NCI-H2171 (cell line): Measurements from ENCODE around the gene GNPTG.

Source experiments
- DNase-seq: peaks from one replicate; lab custom pipeline; 2025; lab: John Stamatoyannopoulos, UW

The GNPTG gene

DNA sequence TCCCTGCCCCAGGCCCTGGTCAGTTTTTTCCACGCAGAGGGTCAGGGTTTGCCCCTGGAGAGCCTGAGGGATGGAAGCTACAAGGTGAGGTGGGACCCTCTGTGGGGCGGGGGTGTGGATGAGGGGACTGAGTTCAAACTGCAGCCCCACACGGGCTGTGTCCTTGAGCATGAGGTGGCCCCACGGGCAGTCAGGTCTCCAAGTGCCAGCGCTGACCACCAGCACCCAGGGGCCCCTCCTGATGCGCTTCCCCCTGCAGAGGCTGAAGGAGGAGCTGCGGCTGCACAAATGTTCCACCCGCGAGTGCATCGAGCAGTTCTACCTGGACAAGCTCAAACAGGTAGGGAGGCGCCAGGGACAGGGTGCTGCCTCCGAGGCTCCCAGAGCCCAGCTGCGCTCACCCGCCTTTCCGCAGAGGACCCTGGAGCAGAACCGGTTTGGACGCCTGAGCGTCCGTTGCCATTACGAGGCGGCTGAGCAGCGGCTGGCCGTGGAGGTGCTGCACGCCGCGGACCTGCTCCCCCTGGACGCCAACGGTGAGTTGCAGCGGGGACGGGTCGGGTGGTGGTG lies 4.4 kb upstream of the GNPTG start:
- no peak for DNase-seq

DNA sequence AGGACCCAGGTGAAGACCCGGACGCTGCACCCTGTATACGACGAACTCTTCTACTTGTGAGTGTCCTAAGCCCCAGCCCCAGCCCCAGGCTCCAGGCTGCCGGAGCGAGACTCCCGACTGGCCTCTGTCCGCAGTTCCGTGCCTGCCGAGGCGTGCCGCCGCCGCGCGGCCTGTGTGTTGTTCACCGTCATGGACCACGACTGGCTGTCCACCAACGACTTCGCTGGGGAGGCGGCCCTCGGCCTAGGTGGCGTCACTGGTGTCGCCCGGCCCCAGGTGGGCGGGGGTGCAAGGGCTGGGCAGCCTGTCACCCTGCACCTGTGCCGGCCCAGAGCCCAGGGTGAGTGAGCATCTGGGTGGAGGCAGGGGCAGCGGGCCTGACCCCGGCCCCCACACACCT lies 3.8 kb upstream of the GNPTG start:
- DNase-seq: no peak

DNA sequence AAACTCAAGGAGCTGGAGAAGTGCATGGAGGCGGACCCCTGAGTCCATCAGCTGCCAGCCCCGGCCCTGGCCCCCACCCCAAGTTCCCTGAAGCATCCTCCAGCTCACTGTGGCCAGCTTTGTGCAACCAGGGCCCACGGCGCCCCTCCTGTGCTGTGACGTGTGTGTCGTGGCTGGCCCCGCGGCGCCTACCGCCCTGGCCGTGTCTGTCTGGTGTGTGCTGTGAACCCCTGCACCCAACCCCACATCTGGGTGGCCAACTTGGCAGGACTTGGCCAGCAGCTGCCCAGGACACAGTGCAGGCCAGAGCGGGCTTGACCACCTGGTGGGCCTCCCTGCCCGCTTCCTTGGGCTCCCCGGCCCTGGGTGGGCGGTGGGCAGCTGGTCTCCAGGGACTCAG lies 3.3 kb upstream of the GNPTG start:
- no peak for DNase-seq

DNA sequence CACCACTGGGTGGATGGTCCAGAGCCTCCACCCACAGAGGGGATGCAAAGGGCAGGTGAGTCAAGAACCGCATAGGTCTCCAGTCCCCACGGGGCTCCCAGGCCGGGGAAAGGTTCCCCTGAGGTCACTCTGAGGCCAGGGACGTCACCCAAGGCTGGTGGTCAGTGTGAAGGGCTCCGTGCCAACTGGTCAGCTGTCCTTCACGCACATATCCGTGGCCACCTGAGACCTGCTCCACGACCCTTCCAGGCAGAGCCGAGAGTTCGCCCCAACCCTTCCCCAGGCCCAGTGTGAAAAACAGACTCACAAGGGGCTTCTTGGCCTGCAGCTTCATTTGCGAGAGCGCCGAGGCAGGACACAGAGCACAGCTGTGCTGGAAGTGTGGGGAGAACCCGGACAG lies 2.8 kb upstream of the GNPTG start:
- no peak for DNase-seq

DNA sequence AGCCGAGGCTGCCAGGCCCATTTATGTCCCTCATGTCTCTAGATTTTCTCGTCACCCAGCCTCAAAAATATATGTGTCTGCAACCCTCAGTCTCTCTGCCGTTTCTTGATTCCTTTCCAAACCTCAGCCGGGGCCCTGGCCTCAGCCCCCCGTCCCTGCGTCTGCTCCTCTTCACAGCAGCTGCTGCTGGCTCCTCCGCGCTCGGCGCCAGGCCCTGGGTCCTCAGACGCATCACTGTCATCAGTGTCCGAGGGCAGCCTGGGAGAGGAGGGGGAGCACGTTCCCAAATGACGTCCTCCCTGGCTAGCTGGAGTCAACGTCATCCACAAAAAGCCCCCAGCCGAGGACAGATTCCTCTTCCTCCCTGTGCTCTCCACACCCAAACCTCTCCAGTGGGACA lies 2.4 kb upstream of the GNPTG start:
- no peak for DNase-seq

DNA sequence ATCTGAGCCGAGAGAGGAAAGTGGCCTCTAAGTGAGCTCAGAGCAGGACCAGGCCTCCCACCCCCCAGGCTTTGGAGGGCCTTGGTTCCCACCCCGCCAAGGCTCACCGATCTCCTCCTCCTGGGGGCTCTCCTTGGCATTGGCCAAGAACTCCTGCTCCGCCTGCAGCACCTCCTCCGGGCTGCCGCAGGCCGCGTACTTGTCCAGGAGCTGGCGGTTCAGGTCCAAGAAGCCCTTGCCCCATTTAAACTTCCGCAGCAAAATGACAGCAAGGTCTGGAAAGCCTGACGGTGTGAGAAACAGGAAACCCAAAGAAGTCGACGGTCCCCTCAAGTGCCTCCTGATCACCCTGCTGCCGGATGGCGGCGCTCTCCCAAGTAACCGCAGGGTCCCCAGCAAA lies 1.8 kb upstream of the GNPTG start:
- no peak for DNase-seq

DNA sequence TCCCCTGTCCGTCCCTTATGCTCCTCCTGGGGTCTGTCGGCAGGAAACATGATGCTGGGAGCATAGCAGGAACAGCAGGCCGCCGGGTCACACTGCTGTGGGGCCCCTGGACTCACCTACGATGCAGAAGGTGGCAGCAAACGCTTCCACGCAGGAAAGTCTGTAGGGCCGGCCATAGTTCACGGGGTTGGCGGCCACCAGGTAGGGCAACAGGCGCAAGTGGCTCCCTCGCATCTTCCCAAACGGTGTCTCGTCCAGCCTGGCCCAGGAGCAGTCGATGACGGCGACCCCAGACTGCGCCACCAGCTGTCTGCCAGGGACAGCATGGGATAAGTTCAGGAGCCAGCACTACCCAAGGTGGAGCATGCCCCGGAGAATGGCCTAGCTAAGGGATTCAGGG lies 1.0 kb upstream of the GNPTG start:
- DNase-seq: no peak

DNA sequence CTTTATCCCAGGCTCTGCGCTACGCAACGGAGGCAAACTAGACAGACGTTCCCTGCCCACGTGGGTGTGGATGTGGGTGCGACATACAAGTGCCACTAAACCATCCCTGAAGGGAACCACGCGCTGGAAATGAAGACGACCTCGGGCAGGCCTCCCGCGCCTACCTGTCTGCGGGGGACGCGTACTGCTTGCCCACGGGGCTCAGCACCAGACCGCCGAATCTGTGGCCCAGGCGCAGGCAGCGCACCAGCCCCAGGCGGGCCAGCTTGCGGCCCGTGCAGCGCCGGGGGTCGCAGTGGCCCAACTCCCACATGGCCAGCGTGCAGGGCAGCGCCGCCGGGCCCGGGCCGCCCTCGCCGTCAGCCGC lies 533 bp upstream of the GNPTG start:
- no peak for DNase-seq

DNA sequence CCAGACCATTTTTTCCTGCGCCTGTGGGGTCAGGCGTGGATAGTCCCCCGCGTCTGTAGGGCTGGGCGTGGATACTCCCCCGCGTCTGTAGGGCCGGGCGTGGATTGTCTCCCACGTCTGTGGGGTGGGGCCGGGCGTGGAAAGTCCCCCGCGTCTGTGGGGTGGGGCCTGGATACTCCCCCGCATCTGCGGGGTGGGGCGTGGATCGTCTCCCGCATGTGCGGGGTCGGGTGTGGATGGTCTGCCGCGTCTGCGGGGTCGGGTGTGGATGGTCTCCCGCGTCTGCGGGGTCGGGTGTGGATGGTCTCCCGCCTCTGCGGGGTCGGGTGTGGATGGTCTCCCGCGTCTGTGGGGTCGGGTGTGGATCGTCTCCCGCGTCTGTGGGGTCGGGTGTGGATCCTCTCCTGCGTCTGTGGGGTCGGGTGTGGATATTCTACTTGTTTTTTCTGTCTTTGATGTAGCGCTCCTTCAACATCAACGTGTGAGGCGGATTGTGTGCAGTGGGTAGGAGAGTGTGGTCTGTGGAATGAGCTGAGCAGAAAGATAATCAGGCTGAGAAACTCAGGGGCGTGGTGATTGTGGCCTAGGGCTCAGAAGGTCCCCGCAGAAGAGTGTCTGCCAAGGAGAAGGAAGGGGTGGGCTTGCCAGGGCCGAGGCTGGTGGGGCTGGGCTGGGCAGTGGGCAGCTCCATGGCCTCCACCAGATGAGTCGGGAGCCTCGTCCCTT lies 3.2 kb downstream of the GNPTG start:
- DNase-seq: no peak

DNA sequence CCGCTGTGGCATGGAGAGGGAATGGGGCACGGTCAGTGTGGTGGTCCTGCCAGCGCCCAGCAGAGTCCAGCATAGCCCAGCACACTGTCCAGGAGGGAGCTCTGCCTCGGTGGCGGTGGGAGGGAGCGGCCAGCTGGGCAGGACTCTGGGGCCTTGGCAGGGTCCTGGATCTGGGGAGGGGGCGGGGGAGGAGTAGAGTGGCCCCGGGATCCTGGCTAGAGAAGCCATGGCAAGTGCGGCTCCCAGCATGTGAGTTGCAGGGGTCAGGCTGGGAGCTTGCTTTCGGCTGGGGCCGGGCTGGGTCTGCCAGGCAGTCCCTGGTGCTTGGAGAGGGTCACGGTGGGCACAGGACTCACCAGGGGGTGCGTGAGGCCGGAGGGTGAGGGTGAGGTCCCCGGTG lies 3.9 kb downstream of the GNPTG start:
- DNase-seq: no peak

DNA sequence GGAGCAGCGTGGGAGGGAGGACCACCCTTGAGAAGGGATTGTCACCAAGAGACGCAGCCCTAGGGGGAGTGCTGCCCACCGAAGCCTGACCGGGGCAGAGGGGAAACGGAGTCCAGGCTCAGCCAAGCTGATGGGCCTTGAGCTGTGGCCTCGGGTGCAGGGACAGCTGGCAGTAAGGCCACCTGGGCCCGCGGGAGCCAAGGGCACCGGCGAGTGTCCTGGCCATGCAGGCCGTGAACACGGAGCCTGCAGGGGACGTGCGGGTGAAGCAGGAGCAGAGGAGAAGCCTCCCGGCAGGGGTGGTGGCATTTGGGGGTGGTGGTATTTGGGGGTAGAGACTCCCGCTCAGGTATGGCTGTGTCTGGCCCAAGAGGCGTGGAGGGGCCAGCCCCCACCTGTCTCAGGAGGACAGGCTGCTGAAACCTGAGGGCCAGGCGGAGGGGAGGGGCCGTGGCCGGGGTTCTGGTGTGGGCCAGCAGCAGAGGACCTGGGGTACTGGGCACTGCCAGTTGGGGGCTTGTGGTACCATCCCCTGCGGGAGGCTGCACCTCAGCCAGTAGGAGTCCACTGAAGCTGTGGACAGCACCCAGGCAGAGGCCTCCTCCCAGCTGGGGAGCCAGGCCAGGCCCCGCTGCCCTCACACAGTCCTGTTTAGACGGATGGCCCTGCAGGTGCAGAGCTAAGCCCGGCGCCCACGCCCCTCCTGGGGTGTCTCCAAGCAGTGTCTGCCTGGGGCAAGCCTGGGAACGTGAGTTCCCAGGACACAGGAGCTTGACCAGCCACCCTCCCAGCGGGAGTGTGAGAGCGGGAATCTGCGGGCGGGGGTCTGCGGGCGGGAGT lies 4.5 kb downstream of the GNPTG start:
- no peak for DNase-seq

DNA sequence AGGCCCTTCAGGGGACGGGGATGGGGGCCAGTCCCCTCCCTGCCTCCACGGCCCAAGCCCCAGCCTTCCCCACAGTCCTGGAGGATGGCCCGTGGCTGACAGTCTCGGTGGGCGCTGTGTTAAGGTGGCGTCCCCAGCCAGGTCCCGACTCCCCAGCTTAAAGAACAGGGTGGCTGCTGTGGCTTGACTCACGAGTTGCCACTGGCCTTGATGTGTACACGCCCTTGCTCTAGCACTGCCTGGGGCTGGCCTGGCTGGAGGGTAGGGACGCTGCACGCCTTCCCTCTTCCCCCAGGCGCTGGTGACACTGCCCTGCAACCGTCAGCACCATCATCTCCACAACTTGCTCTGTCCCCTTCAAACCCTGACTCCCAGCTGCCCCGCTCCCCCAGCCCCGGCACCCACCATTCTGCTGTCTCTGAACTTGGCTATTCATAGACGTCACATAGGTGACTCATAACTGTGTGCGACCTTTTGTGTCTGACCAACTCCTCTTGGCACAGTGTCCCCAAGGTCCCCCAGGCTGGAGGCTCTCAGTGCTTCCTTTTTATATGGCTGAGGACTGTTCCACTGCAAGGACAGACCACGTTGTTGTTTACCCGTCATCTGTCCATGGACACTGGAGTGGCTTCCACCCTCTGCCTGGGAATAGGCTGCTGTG lies 6.3 kb downstream of the GNPTG start:
- DNase-seq: no peak

DNA sequence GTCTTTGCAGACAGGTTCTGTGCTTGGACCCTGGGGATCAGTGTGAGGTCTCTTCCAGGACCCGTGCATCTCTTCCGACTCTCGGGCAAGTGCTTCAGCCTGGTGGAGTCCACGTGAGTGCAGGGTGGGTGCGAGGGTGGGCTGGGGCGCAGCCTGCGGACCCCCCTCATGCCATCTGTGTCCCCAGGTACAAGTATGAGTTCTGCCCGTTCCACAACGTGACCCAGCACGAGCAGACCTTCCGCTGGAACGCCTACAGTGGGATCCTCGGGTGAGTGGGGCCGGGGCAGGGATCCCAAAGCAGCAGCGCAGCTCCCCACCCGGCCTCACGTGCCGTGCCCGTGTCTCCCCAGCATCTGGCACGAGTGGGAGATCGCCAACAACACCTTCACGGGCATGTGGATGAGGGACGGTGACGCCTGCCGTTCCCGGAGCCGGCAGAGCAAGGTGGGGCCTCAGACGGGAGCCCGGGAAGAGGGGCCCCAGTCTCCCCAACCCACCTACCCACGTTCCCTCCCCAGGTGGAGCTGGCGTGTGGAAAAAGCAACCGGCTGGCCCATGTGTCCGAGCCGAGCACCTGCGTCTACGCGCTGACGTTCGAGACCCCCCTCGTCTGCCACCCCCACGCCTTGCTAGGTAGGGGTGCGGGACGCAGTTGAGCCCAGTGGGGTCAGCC lies 10.1 kb downstream of the GNPTG start:
- DNase-seq: no peak

DNA sequence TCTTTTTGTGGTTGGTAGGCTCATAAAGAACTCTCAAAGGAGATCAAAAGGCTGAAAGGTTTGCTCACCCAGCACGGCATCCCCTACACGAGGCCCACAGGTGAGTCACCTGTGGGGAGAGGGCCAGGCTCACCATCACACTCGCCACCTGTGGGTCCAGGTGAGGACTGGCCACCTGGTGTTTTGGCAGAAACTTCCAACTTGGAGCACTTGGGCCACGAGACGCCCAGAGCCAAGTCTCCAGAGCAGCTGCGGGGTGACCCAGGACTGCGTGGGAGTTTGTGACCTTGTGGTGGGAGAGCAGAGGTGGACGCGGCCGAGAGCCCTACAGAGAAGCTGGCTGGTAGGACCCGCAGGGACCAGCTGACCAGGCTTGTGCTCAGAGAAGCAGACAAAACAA lies 11.1 kb downstream of the GNPTG start:
- no peak for DNase-seq

DNA sequence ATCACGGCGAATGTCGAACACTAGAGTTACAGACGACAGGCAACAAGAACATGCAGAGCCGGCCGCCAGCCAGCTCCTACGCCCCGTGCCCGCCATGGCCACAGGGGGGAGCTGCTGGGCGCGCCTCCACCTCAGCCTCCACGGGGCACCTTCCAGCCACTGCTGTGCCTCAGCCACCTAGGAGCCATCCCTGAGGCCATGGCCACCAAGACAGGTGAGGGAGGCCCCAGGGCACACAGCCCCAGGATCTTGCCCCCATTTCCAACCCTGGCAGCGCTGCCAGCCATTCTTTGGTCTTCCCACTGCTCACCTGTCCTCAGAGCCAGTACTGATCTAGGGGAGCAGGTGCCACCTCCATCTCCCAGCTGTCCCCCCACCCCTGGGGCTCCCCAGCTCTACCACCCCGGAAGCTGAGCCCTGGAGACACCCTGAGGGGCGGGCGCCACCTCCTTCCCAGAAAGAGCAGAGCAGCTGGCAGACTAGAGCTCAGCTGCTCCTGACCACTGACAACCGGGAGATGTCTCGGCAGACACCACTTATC lies 11.8 kb downstream of the GNPTG start:
- peak; percentile 19 for DNase-seq

DNA sequence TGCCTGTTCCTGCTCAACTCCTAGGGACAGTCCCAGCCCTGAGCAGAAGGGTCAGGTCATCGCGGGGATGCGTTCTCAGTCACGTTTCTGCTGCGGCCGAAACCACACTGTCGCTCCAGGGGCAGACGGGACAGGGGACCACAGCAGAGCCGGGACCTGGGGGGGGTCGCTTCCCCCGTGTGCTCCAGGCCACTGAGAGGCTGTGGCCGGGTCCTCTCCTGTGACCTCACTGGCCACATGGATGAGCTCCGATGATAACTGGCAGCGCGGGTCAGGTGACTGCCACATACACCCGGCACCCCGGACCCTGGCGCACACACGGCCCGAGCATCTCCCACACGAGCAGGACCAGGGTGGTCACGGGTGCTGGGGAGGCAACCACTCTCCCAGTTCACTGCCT lies 12.8 kb downstream of the GNPTG start:
- DNase-seq: no peak

DNA sequence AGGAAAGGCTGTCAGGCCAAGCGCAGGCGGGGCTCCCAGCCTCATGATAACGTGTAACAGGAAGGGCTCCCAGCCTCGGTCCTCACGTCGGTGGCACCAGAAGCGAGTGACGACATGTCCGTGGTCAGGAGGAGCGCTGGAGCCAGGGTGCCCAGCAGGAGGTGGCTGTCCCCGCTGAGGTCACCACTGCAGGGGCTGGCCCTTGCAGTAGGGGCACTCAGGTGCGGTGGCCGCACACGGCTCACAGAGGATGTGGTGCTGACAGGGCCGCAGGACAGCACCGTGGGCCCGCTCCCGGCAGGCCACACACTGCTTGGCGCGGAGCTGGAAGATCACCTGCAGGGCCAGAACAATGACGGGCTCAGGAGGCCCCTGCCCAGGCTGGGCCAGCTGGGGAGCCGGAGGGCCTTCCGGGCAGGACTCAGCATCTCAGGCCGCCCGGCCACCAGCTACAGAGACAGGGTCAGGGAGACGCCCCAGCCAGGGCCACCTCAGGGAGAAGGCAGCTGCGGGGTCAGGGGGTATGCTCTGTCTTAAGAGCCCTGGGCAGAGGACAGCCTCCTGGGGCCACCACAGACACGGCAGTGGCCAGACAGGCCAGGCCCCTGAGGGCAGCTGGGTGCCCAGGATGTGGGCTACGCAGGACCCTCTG lies 14.5 kb downstream of the GNPTG start:
- DNase-seq: no peak

DNA sequence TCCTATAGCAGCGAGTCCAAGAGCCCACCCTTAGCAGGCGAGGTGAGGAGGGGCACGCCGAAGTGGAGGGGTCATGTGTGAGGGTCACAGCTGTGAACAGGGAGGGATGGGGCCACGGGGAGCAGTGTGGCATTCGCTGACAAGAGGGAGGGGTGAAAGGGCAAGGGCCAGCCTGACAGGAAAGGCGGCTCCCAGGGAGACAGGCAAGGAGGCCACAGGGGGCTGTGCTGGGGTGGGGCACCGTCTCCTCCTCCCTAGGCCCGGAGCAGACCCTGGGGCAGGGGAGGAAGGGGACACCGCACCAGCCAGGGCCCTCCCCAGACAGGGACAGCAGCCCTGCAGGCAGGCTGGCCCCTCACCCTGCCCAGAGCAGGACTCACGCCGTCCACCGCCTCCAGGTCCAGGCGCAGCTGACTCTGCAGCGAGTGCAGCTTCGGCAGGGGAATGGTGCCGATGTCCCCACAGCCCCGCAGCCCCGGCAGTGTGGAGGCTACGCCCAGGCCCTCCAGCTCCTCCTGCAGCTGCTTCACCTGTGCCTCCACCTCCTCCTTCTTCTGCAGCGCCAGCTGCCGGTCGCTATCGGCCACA lies 15.1 kb downstream of the GNPTG start:
- DNase-seq: no peak

DNA sequence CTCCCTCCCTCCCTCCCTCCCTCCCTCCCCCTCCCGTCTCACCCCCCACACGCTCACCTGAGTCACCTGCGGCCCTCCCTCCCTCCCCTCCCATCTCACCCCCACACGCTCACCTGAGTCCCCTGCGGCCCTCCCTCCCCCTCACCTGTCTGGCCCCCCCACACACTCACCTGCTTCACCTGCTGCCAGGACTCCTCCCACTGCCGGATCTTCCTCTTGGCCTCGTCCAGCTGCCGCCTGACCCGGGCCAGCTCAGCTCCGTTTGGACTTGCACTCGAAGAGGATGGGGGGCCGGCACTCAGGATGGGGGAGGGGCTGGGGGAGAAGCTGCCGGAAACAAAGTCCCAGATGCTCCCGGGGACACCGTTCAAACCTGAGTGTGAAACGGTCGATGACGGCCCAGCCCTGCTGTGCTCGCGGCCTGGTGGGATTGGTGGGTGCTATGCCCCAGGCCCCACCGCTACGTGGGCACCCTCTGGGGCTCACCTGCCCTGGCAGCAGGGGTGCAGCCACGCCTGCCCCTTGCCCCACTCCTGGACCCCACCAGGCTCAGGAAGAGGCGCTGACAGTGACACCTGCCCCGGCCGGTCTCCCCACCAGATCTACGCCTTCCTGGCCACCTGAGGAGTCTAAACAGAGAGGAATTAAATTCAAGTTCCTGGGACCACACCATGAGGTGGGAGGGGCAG lies 15.9 kb downstream of the GNPTG start:
- DNase-seq: no peak
